Measurements from ENCODE around the gene F12. TPM values are rescaled to one million over a fixed set of nuclear protein-coding genes. Genes with fewer than 3 reads are reported as not detected.

Gene F12
- total RNA-seq, 1 donor from 2014 or later: 0.31 TPM

GRCh38 chr5:177427919-177428573 lies 18.7 kb upstream of the F12 start:
- Mint-ChIP-seq H3K27me3 (no peaks in the 10 kb centered on the region), H3K4me1 (peaks cover 74% of the 10 kb centered on the region), H3K27ac (peak overlapping the region; percentile 89), H3K4me3 (peak overlapping the region; percentile 88), H3K36me3 (ENCODE audit: low read depth) (peaks cover 20% of the 10 kb centered on the region), H3K9me3 (no peaks in the 10 kb centered on the region)
- intact Hi-C loops (cut with micrococcal nuclease): loop anchor here (2.0 to 5.0 kb wide), 3 partner anchors 23 to 1041 kb away; partner anchors contain the start of genes HIGD2A, NOP16 and RGS14
- TF ChIP-seq CTCF (IDR thresholded peaks at IDR 0.05): no peak
- ATAC-seq (ENCODE audit: low read depth): no peak
- CTCF ChIA-PET: interaction anchor here (1.2 to 7.2 kb wide), 4 partner anchors 17 to 38 kb away, joined by 4 to 53 read pairs (median 18); partner anchors contain the start of gene PRR7
- POLR2A ChIA-PET: interaction anchor here (0.8 to 12.5 kb wide), 7 partner anchors 9 to 126 kb away, joined by 4 to 296 read pairs (median 35); partner anchors contain the start of genes LMAN2 and PRR7
- no peak for DNase-seq

DNA sequence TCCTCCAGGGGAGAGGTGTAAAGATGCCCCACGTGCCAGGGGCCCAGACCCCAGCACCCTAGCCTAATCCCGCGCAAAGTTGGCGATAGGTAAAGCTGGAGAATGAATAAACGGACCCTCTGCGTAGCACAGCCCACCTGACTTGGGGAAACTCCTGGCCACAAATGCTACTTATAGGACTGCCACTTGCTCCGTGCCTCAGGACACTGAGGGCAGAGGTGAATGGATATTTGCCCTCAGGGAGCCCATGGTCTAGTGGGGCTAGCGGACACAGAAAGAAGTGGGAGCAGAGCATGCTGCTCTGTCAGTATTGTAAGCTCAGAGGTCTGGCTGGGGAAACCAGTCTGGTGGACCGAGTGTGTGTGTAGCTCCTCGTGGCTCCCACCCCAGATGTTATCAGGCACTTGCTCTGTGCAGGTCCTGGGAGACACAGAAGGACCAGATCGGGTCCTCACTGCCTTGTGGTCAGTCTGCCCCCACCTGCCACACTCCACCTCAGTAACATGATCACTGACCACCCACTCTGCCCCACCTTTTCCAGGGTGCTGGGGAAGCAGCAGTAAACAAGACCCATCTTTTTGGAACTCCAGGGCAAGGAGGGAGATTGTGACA lies 18.0 kb upstream of the F12 start:
- POLR2A ChIA-PET: interaction anchor here (0.6 to 12.5 kb wide), 10 partner anchors 10 to 165 kb away, joined by 3 to 296 read pairs (median 8); partner anchors contain the start of genes PRR7 and TMED9
- peak overlapping the region; percentile 88 for H3K4me3 Mint-ChIP-seq
- H3K27me3 Mint-ChIP-seq: no peaks in the 10 kb centered on the region

GRCh38 chr5:177426566-177427210 lies 17.3 kb upstream of the F12 start, which contains the start of gene GRK6:
GRK6 (plus strand) TSS chr5:177426676; CDS start chr5:177426846, 170 bp downstream.
- Mint-ChIP-seq H3K4me1 (peaks cover 60% of the 10 kb centered on the region), H3K27ac (peak within 1 kb of the TSS; percentile 93), H3K27me3 (no peaks in the 10 kb centered on the region), H3K36me3 (ENCODE audit: low read depth) (peaks cover 13% of the 10 kb centered on the region), H3K9me3 (no peaks in the 10 kb centered on the region), H3K4me3 (peak within 1 kb of the TSS; percentile 91)
- TF ChIP-seq CTCF (IDR thresholded peaks at IDR 0.05): no peak
- intact Hi-C loops (cut with micrococcal nuclease): loop anchor here (1.0 to 5.0 kb wide), 9 partner anchors 20 to 1039 kb away; partner anchors contain the start of genes HIGD2A, LMAN2, NOP16 and PDLIM7
- DNase-seq: peak; percentile 60
- peak; percentile 3 for ATAC-seq (ENCODE audit: low read depth)
- ChIA-PET CTCF (interaction anchor here (1.2 to 7.2 kb wide), 4 partner anchors 23 to 36 kb away, joined by 3 to 53 read pairs (median 6); no protein-coding TSS in a partner anchor), POLR2A (interaction anchor here (0.6 to 12.5 kb wide), 22 partner anchors 8 to 890 kb away, joined by 3 to 296 read pairs (median 4); partner anchors contain the start of genes B4GALT7, LMAN2, PRR7 and TMED9)

More for the DNA sequence above, 18.0 kb upstream of the F12 start:
- ATAC-seq (ENCODE audit: low read depth): no peak
- H3K36me3 Mint-ChIP-seq (ENCODE audit: low read depth): peaks cover 17% of the 10 kb centered on the region
- H3K27ac Mint-ChIP-seq: peak overlapping the region; percentile 89
- peaks cover 67% of the 10 kb centered on the region for H3K4me1 Mint-ChIP-seq
- no peak for TF ChIP-seq CTCF (IDR thresholded peaks at IDR 0.05)
- CTCF ChIA-PET: interaction anchor here (1.2 to 7.2 kb wide), 4 partner anchors 23 to 37 kb away, joined by 3 to 53 read pairs (median 6); no protein-coding TSS in a partner anchor
- DNase-seq: no peak
- H3K9me3 Mint-ChIP-seq: no peaks in the 10 kb centered on the region
- intact Hi-C loops (cut with micrococcal nuclease): loop anchor here (2.0 to 5.0 kb wide), 3 partner anchors 23 to 1040 kb away; partner anchors contain the start of genes HIGD2A, NOP16 and RGS14

- DNase-seq: peak; percentile 91
- peak; percentile 85 for ATAC-seq (ENCODE audit: low read depth)
- H3K27ac Mint-ChIP-seq: peak overlapping the region; percentile 93
- intact Hi-C loops (cut with micrococcal nuclease): loop anchor here (1.0 to 5.0 kb wide), 9 partner anchors 20 to 1039 kb away; partner anchors contain the start of genes HIGD2A, LMAN2, NOP16 and PDLIM7
- peaks cover 53% of the 10 kb centered on the region for H3K4me1 Mint-ChIP-seq
- ChIA-PET CTCF (interaction anchor here (1.1 to 7.2 kb wide), 4 partner anchors 18 to 35 kb away, joined by 3 to 53 read pairs (median 6); no protein-coding TSS in a partner anchor), POLR2A (interaction anchor here (0.6 to 12.5 kb wide), 21 partner anchors 9 to 890 kb away, joined by 3 to 296 read pairs (median 4); partner anchors contain the start of genes B4GALT7, LMAN2, PRR7 and TMED9)
- no peak for TF ChIP-seq CTCF (IDR thresholded peaks at IDR 0.05)
- no peaks in the 10 kb centered on the region for H3K9me3 Mint-ChIP-seq
- H3K4me3 Mint-ChIP-seq: peak overlapping the region; percentile 91
- H3K27me3 Mint-ChIP-seq: no peaks in the 10 kb centered on the region
- peaks cover 13% of the 10 kb centered on the region for H3K36me3 Mint-ChIP-seq (ENCODE audit: low read depth)
Measured at GRCh38 chr5:177425801-177426565, 16.6 kb upstream of the F12 start.
